ENCODE measurements around the gene CASP8AP2.

DNA sequence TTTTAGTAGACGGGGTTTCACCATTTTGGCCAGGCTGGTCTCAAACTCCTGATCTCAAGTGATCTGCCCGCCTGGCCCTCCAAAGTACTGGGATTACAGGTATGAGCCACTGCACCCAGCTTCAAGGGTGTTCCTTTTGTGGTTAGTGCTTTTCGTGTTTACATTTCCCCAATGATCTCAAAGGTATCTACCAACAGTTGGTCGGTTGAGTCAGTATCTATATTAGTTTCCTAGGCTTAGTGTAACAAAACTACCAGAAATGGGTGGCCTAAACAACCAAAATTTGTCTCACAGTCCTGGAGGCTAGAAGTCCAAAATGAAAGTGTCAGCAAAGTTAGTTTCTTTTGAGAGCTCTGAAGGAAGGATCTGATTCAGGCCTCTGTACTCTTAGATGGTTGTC lies 30.1 kb downstream of the CASP8AP2 start:
- TF ChIP-seq, protein P1, sequence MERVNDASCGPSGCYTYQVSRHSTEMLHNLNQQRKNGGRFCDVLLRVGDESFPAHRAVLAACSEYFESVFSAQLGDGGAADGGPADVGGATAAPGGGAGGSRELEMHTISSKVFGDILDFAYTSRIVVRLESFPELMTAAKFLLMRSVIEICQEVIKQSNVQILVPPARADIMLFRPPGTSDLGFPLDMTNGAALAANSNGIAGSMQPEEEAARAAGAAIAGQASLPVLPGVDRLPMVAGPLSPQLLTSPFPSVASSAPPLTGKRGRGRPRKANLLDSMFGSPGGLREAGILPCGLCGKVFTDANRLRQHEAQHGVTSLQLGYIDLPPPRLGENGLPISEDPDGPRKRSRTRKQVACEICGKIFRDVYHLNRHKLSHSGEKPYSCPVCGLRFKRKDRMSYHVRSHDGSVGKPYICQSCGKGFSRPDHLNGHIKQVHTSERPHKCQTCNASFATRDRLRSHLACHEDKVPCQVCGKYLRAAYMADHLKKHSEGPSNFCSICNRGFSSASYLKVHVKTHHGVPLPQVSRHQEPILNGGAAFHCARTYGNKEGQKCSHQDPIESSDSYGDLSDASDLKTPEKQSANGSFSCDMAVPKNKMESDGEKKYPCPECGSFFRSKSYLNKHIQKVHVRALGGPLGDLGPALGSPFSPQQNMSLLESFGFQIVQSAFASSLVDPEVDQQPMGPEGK (CRISPR knock-in tag; IDR thresholded peaks at IDR 0.05; ENCODE audit: borderline replicate concordance): no peak
- TF ChIP-seq ZNF8 (CRISPR knock-in tag; IDR thresholded peaks at IDR 0.05): no peak
- TF ChIP-seq, protein P2, sequence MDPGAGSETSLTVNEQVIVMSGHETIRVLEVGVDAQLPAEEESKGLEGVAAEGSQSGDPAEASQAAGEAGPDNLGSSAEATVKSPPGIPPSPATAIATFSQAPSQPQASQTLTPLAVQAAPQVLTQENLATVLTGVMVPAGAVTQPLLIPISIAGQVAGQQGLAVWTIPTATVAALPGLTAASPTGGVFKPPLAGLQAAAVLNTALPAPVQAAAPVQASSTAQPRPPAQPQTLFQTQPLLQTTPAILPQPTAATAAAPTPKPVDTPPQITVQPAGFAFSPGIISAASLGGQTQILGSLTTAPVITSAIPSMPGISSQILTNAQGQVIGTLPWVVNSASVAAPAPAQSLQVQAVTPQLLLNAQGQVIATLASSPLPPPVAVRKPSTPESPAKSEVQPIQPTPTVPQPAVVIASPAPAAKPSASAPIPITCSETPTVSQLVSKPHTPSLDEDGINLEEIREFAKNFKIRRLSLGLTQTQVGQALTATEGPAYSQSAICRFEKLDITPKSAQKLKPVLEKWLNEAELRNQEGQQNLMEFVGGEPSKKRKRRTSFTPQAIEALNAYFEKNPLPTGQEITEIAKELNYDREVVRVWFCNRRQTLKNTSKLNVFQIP (CRISPR knock-in tag; IDR thresholded peaks at IDR 0.05; ENCODE audit: borderline replicate concordance, low read depth): no peak
- TF ChIP-seq CSDC2 (CRISPR knock-in tag; IDR thresholded peaks at IDR 0.05): no peak
- no peak for TF ChIP-seq ZNF70 (CRISPR knock-in tag; IDR thresholded peaks at IDR 0.05)
- TF ChIP-seq, protein P3, sequence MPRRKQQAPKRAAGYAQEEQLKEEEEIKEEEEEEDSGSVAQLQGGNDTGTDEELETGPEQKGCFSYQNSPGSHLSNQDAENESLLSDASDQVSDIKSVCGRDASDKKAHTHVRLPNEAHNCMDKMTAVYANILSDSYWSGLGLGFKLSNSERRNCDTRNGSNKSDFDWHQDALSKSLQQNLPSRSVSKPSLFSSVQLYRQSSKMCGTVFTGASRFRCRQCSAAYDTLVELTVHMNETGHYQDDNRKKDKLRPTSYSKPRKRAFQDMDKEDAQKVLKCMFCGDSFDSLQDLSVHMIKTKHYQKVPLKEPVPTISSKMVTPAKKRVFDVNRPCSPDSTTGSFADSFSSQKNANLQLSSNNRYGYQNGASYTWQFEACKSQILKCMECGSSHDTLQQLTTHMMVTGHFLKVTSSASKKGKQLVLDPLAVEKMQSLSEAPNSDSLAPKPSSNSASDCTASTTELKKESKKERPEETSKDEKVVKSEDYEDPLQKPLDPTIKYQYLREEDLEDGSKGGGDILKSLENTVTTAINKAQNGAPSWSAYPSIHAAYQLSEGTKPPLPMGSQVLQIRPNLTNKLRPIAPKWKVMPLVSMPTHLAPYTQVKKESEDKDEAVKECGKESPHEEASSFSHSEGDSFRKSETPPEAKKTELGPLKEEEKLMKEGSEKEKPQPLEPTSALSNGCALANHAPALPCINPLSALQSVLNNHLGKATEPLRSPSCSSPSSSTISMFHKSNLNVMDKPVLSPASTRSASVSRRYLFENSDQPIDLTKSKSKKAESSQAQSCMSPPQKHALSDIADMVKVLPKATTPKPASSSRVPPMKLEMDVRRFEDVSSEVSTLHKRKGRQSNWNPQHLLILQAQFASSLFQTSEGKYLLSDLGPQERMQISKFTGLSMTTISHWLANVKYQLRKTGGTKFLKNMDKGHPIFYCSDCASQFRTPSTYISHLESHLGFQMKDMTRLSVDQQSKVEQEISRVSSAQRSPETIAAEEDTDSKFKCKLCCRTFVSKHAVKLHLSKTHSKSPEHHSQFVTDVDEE (CRISPR knock-in tag; IDR thresholded peaks at IDR 0.05): no peak
- TF ChIP-seq PPARA (CRISPR knock-in tag; IDR thresholded peaks at IDR 0.05; ENCODE audit: borderline replicate concordance): no peak
- TF ChIP-seq ISL1 (CRISPR knock-in tag; IDR thresholded peaks at IDR 0.05): no peak
- no peak for TF ChIP-seq ZFP3 (CRISPR knock-in tag; IDR thresholded peaks at IDR 0.05)
- TF ChIP-seq TOX (CRISPR knock-in tag; IDR thresholded peaks at IDR 0.05; ENCODE audit: borderline replicate concordance): no peak
- TF ChIP-seq, protein P4, sequence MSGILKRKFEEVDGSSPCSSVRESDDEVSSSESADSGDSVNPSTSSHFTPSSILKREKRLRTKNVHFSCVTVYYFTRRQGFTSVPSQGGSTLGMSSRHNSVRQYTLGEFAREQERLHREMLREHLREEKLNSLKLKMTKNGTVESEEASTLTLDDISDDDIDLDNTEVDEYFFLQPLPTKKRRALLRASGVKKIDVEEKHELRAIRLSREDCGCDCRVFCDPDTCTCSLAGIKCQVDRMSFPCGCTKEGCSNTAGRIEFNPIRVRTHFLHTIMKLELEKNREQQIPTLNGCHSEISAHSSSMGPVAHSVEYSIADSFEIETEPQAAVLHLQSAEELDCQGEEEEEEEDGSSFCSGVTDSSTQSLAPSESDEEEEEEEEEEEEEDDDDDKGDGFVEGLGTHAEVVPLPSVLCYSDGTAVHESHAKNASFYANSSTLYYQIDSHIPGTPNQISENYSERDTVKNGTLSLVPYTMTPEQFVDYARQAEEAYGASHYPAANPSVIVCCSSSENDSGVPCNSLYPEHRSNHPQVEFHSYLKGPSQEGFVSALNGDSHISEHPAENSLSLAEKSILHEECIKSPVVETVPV (CRISPR knock-in tag; IDR thresholded peaks at IDR 0.05): no peak
- TF ChIP-seq BACH2 (CRISPR knock-in tag; IDR thresholded peaks at IDR 0.05; ENCODE audit: borderline replicate concordance): no peak

Measured in SK-N-SH treated with all-trans-retinoic acid at 6 μM for 48 hours (cell line).